ENCODE measurements around the gene GALNT3. TPM values are rescaled to one million over a fixed set of nuclear protein-coding genes. Genes with fewer than 3 reads are reported as not detected.

The GALNT3 gene
- total and polyA plus RNA-seq, 9 of the 15 experiments (the other 6 are each of a cell fraction or from before 2014, with no cell fraction given): 0.03 to 0.29 (median 0.06) TPM; not detected in 6

GRCh38 chr2:165810418-165810817, 16.4 kb upstream of the GALNT3 start:
- no peak overlapping the region for H3K4me2 ChIP-seq (ENCODE audit: insufficient read depth, low read length)
- POLR2A ChIA-PET: no interaction called here
- no TSS peak for BruUV-seq (replicated peaks)
- H3K4me3 ChIP-seq: no peak overlapping the region
- intact Hi-C loops (cut with micrococcal nuclease) (no loop called here), in situ Hi-C loops (cut with MboI) (no loop called here)
- FAIRE-seq (no peak), ATAC-seq (peak; percentile 69), DNase-seq (ENCODE audit: extremely low read depth in 1 of 4, low spot score in 3 of 4) (peak in 1 of 4 experiments; percentile 12)
- H2AFZ ChIP-seq (ENCODE audit: low read depth, low read length): no peak overlapping the region
- no peaks in the 10 kb centered on the region for H3K27me3 ChIP-seq (ENCODE audit: control insufficient read depth in 2 of 2, insufficient read depth in 2 of 2, low read length in 2 of 2)
- no peaks in the 10 kb centered on the region for H3K4me1 ChIP-seq (replicated peaks in 1 of 2; ENCODE audit: control insufficient read depth in 2 of 2, insufficient read depth in 2 of 2, low read length in 2 of 2)
- no peaks in the 10 kb centered on the region for H3K9me3 ChIP-seq (replicated peaks; ENCODE audit: control insufficient read depth, insufficient read depth, low read depth, low read length)
- H3K9me1 ChIP-seq (ENCODE audit: control insufficient read depth, insufficient read depth, low read length): no peaks in the 10 kb centered on the region
- CTCF ChIA-PET (ENCODE audit: low intra/inter-chr PET ratio): no interaction called here
- H3K79me2 ChIP-seq (ENCODE audit: control insufficient read depth, insufficient read depth, low read length): no peaks in the 10 kb centered on the region
- WGBS (ENCODE audit: insufficient coverage, low coverage, missing lambda C conversion rate): 1% methylated on average over 9 of the region's 9 CpGs
- no peak overlapping the region for H3K9ac ChIP-seq (ENCODE audit: insufficient read depth in 1 of 2, low read depth in 2 of 2, low read length in 2 of 2)
- H4K20me1 ChIP-seq (replicated peaks; ENCODE audit: control insufficient read depth, insufficient read depth, low read length): no peaks in the 10 kb centered on the region
- no peaks in the 10 kb centered on the region for H3K36me3 ChIP-seq (ENCODE audit: control insufficient read depth, insufficient read depth, low read length)
- no peak overlapping the region for H3K27ac ChIP-seq (ENCODE audit: extremely low read depth, low read depth, low read length)
- TF ChIP-seq HES1 (IDR thresholded peaks at IDR 0.05; ENCODE audit: low read depth): no peak
- TF ChIP-seq FOXA1 (IDR thresholded peaks at IDR 0.05; ENCODE audit: borderline replicate concordance): no peak
- TF ChIP-seq DNMT1 (IDR thresholded peaks at IDR 0.05): no peak
- TF ChIP-seq CTBP1 (IDR thresholded peaks at IDR 0.05; ENCODE audit: borderline replicate concordance): no peak
- TF ChIP-seq CLOCK (CRISPR knock-in tag; IDR thresholded peaks at IDR 0.05; ENCODE audit: borderline replicate concordance): no peak
- no peak for TF ChIP-seq CBFA2T2 (conservative IDR thresholded peaks at IDR 0.05)
